ENCODE measurements around the gene GDPD5.

The GDPD5 gene

DNA sequence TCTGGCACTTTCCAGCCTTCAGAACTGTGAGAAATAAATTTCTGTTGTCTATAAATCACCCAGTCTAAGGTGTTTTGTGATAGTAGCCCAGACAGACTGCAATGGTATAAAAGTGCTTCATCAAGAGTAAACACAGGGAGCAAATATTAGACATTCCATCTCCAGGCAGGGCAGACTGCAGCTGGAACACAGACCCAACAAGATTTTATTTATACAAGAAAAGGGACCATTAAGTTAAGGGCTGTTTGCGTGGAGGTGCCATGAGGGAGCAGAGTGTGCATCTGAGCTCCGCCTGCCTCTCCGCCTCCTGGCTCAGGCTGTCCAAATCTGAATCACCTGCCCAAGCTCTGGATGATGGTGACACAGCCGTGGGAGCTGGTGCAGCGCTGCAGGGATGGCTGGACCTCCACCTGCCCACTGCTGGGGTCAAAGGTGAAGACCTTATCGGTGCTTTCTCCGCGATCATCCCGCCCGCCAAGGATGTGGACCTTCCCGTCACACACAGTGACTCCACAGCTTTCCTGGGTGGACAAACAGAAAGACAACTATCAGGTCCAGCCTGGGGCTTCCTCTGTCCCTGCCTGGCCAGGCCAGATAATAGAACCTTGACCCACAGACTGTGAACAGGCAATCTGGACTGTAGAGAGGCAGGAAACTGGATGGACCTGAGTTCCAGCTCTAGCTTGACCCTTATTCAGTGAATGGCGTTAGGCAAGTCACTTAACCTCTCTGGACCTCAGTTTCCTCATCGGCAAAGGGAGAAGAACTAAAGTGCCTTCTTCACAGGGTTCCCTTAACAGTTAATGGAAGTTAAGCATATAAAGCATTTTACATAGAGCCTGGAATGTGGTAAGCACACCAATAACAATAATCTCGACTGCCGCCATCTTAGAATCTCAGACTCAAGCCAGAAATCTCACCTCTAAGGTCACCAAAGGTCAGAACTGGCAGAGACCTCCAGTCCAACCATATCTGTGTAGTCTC lies 103.2 kb downstream of the GDPD5 start:
- Histone ChIP-seq H3K4me3 (ENCODE audit: insufficient read depth, low read length, poor library complexity, severe bottlenecking) (no peak overlapping the region), H3K9me2 (replicated peaks; ENCODE audit: insufficient read depth, low read length) (no peaks in the 10 kb centered on the region), H3K36me3 (ENCODE audit: low read length) (no peaks in the 10 kb centered on the region), H3K27ac (ENCODE audit: low read depth, low read length) (no peak overlapping the region), H4K20me1 (ENCODE audit: low read depth, low read length) (no peaks in the 10 kb centered on the region), H3K27me3 (ENCODE audit: low read length) (no peaks in the 10 kb centered on the region), H3K9ac (ENCODE audit: low read length) (no peak overlapping the region), H3F3A (ENCODE audit: insufficient read depth) (no peaks in the 10 kb centered on the region), H3K4me2 (ENCODE audit: low read depth, low read length, poor library complexity, severe bottlenecking) (no peak overlapping the region), H2AFZ (ENCODE audit: low read depth, low read length, severe bottlenecking) (no peak overlapping the region), H3K79me2 (ENCODE audit: insufficient read depth, low read length) (no peaks in the 10 kb centered on the region), H3K9me3 (ENCODE audit: insufficient read depth, low read length) (no peaks in the 10 kb centered on the region)
- TF ChIP-seq, protein P1, sequence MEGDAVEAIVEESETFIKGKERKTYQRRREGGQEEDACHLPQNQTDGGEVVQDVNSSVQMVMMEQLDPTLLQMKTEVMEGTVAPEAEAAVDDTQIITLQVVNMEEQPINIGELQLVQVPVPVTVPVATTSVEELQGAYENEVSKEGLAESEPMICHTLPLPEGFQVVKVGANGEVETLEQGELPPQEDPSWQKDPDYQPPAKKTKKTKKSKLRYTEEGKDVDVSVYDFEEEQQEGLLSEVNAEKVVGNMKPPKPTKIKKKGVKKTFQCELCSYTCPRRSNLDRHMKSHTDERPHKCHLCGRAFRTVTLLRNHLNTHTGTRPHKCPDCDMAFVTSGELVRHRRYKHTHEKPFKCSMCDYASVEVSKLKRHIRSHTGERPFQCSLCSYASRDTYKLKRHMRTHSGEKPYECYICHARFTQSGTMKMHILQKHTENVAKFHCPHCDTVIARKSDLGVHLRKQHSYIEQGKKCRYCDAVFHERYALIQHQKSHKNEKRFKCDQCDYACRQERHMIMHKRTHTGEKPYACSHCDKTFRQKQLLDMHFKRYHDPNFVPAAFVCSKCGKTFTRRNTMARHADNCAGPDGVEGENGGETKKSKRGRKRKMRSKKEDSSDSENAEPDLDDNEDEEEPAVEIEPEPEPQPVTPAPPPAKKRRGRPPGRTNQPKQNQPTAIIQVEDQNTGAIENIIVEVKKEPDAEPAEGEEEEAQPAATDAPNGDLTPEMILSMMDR (IDR thresholded peaks at IDR 0.05; ENCODE audit: insufficient read depth, low read length, poor library complexity, severe bottlenecking), result no peak
- no peak for TF ChIP-seq EZH2phosphoT487 (conservative IDR thresholded peaks at IDR 0.05; ENCODE audit: low read length)

DNA sequence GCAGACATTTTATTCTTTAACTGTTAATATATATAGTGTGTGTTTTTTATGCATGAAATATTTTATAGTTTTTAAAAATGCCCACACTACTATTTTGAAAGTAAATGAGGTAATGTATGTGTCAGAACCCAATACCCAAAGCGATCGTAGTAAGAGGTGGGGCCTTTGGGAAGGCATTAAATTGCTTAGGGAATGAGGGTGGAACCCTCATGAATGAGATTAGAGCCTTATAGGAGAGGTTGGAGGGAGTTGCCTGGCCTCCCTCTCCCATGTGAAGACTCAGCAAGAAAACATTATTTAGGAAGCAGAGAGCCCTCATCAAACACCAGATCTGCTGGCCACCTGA lies 103.9 kb downstream of the GDPD5 start:
- H3K9ac ChIP-seq (ENCODE audit: low read length), result no peak overlapping the region
- H3K36me3 ChIP-seq (ENCODE audit: low read length), result no peaks in the 10 kb centered on the region
- H3K9me2 ChIP-seq (replicated peaks; ENCODE audit: insufficient read depth, low read length), result no peaks in the 10 kb centered on the region
- no peaks in the 10 kb centered on the region for H3K27me3 ChIP-seq (ENCODE audit: low read length)
- H3K9me3 ChIP-seq (ENCODE audit: insufficient read depth, low read length), result no peaks in the 10 kb centered on the region
- no peaks in the 10 kb centered on the region for H4K20me1 ChIP-seq (ENCODE audit: low read depth, low read length)
- no peaks in the 10 kb centered on the region for H3F3A ChIP-seq (ENCODE audit: insufficient read depth)
- no peak overlapping the region for H3K4me2 ChIP-seq (ENCODE audit: low read depth, low read length, poor library complexity, severe bottlenecking)
- no peak overlapping the region for H3K27ac ChIP-seq (ENCODE audit: low read depth, low read length)
- TF ChIP-seq EZH2phosphoT487 (conservative IDR thresholded peaks at IDR 0.05; ENCODE audit: low read length), result no peak
- TF ChIP-seq, protein P1 (IDR thresholded peaks at IDR 0.05; ENCODE audit: insufficient read depth, low read length, poor library complexity, severe bottlenecking), result no peak
- no peaks in the 10 kb centered on the region for H3K79me2 ChIP-seq (ENCODE audit: insufficient read depth, low read length)
- no peak overlapping the region for H2AFZ ChIP-seq (ENCODE audit: low read depth, low read length, severe bottlenecking)
- no peak overlapping the region for H3K4me3 ChIP-seq (ENCODE audit: insufficient read depth, low read length, poor library complexity, severe bottlenecking)

DNA sequence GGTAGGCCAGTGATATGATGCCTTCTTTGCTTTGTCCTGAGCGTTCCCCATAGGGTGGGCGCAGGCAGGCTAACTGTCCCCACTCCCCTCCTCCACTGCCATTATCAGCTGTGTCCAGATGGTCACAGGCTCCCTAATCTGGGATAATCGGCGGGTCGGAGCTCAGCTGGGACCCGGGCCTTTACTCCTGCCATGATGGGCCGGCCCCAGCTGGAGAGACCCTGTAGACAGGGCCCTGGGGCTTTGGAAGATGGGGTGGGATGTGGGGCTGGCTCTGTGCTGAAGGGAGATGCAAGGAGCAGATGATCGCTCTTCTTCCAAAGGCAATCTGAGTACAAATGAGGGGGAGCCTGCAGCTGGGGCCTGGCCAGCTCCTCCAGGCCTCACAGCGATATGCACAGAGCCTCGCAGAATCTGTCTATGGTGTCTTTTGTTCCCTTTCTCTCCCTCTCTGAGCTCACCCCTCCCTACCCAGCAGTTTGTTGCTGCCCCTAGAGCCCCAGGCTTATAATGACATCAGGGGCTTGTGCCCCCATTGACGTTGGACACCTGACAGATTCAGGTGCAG lies 104.6 kb downstream of the GDPD5 start:
- H3K27ac ChIP-seq (ENCODE audit: low read depth, low read length), result no peak overlapping the region
- H3K9ac ChIP-seq (ENCODE audit: low read length), result no peak overlapping the region
- H3K9me3 ChIP-seq (ENCODE audit: insufficient read depth, low read length), result no peaks in the 10 kb centered on the region
- no peak overlapping the region for H3K4me2 ChIP-seq (ENCODE audit: low read depth, low read length, poor library complexity, severe bottlenecking)
- no peaks in the 10 kb centered on the region for H3K9me2 ChIP-seq (replicated peaks; ENCODE audit: insufficient read depth, low read length)
- no peak overlapping the region for H2AFZ ChIP-seq (ENCODE audit: low read depth, low read length, severe bottlenecking)
- no peaks in the 10 kb centered on the region for H3K36me3 ChIP-seq (ENCODE audit: low read length)
- H3K4me3 ChIP-seq (ENCODE audit: insufficient read depth, low read length, poor library complexity, severe bottlenecking), result no peak overlapping the region
- H3K27me3 ChIP-seq (ENCODE audit: low read length), result no peaks in the 10 kb centered on the region
- no peaks in the 10 kb centered on the region for H3F3A ChIP-seq (ENCODE audit: insufficient read depth)
- no peaks in the 10 kb centered on the region for H3K79me2 ChIP-seq (ENCODE audit: insufficient read depth, low read length)
- H4K20me1 ChIP-seq (ENCODE audit: low read depth, low read length), result no peaks in the 10 kb centered on the region
- TF ChIP-seq EZH2phosphoT487 (conservative IDR thresholded peaks at IDR 0.05; ENCODE audit: low read length), result no peak
- TF ChIP-seq, protein P1 (IDR thresholded peaks at IDR 0.05; ENCODE audit: insufficient read depth, low read length, poor library complexity, severe bottlenecking), result no peak
